ENCODE results near the gene DCAF8L2. TPM values are rescaled to one million over a fixed set of nuclear protein-coding genes. Genes with fewer than 3 reads are reported as not detected.
"Not testable (repeated sequence)": the region's sequence is repeated elsewhere in the genome, so short reads cannot be mapped to it uniquely, and the experiment has no call there.

The DCAF8L2 gene
- not detected for total RNA-seq

DNA sequence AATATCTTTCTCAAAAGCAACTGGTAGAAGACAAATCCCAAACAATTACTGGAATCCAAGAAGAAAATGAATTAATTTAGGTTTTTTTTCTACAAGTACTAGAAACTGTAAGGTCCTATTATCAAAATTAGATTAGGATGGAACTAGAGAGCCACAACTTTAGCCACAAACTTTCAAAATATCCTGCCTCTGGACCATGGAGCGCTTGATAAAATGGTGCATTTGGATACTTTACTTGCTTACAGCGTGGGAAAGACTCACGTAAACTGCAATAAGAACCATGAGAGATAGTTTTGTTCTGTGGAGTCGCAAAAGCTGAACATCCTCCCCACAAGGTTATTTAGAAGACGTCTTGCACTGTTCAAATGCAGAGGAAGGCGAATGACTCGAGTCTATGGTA, at the start of gene DCAF8L2:
Gene DCAF8L2, plus strand, starts transcription at position 301 of the 400 bp plus-strand sequence. CDS start 156,552 bp downstream, outside the sequence.
- Histone ChIP-seq H3K4me1 (ENCODE audit: control insufficient read depth in 1 of 2, low read depth in 2 of 2) (no peaks in the 10 kb centered on the region), H3K4me3 (no peak within 1 kb of the TSS), H3K9me3 (no peaks in the 10 kb centered on the region), H3K36me3 (no peaks in the 10 kb centered on the region), H3K27me3 (replicated peaks; ENCODE audit: insufficient read depth) (no peaks in the 10 kb centered on the region), H3K27ac (no peak within 1 kb of the TSS)
- TF ChIP-seq, protein P1, sequence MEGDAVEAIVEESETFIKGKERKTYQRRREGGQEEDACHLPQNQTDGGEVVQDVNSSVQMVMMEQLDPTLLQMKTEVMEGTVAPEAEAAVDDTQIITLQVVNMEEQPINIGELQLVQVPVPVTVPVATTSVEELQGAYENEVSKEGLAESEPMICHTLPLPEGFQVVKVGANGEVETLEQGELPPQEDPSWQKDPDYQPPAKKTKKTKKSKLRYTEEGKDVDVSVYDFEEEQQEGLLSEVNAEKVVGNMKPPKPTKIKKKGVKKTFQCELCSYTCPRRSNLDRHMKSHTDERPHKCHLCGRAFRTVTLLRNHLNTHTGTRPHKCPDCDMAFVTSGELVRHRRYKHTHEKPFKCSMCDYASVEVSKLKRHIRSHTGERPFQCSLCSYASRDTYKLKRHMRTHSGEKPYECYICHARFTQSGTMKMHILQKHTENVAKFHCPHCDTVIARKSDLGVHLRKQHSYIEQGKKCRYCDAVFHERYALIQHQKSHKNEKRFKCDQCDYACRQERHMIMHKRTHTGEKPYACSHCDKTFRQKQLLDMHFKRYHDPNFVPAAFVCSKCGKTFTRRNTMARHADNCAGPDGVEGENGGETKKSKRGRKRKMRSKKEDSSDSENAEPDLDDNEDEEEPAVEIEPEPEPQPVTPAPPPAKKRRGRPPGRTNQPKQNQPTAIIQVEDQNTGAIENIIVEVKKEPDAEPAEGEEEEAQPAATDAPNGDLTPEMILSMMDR (IDR thresholded peaks at IDR 0.05) = no peak
- ATAC-seq (ENCODE audit: insufficient number of reproducible peaks, low FRiP score, low read depth) = no peak
- DNase-seq (ENCODE audit: low spot score) = no peak

GRCh38 chrX:27541161-27541560, 49.0 kb upstream of the DCAF8L2 start:
- H3K27ac ChIP-seq; DNase-seq (ENCODE audit: low spot score); ATAC-seq (ENCODE audit: insufficient number of reproducible peaks, low FRiP score, low read depth); H3K9me3 ChIP-seq; H3K4me3 ChIP-seq; H3K27me3 ChIP-seq (replicated peaks; ENCODE audit: insufficient read depth); H3K4me1 ChIP-seq (ENCODE audit: control insufficient read depth in 1 of 2, low read depth in 2 of 2); H3K36me3 ChIP-seq: not testable (repeated sequence)

GRCh38 chrX:27548624-27549023, 41.5 kb upstream of the DCAF8L2 start:
- TF ChIP-seq, protein P1 (IDR thresholded peaks at IDR 0.05) = no peak
- no peaks in the 10 kb centered on the region for H3K27me3 ChIP-seq (replicated peaks; ENCODE audit: insufficient read depth)
- H3K9me3 ChIP-seq = no peaks in the 10 kb centered on the region
- DNase-seq (ENCODE audit: low spot score) = no peak
- H3K4me3 ChIP-seq = no peak overlapping the region
- no peak for ATAC-seq (ENCODE audit: insufficient number of reproducible peaks, low FRiP score, low read depth)
- H3K27ac ChIP-seq = no peak overlapping the region
- no peaks in the 10 kb centered on the region for H3K4me1 ChIP-seq (ENCODE audit: control insufficient read depth in 1 of 2, low read depth in 2 of 2)
- H3K36me3 ChIP-seq = no peaks in the 10 kb centered on the region

GRCh38 chrX:27549688-27550087, 40.5 kb upstream of the DCAF8L2 start:
- Histone ChIP-seq H3K4me1 (ENCODE audit: control insufficient read depth in 1 of 2, low read depth in 2 of 2) (no peaks in the 10 kb centered on the region), H3K27me3 (replicated peaks; ENCODE audit: insufficient read depth) (no peaks in the 10 kb centered on the region)
- no peak for ATAC-seq (ENCODE audit: insufficient number of reproducible peaks, low FRiP score, low read depth)

DNA sequence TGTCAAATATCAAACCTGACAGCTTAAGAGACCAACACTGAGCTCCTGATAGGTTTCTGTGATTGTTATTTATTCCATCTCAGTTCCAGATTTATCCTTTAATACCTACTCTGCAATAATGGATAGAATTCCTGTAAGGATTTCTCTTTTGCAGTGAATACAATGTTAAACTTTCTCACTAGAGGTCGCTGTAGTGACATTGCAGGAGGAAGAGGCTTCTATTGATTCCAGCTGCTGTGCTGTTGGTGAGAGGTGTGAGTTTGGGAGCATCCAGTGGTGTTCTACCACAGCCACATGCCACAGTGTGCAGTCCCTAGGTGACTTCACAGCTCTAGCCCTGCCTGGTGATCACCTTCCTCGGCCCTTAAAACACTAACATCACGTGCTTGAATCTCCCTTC, 34.6 kb upstream of the DCAF8L2 start:
- H3K4me1 ChIP-seq (ENCODE audit: control insufficient read depth in 1 of 2, low read depth in 2 of 2) = no peaks in the 10 kb centered on the region
- TF ChIP-seq, protein P1 (IDR thresholded peaks at IDR 0.05) = no peak
- DNase-seq (ENCODE audit: low spot score) (no peak), ATAC-seq (ENCODE audit: insufficient number of reproducible peaks, low FRiP score, low read depth) (no peak)
- H3K9me3 ChIP-seq = no peaks in the 10 kb centered on the region
- H3K36me3 ChIP-seq = no peaks in the 10 kb centered on the region
- H3K4me3 ChIP-seq = no peak overlapping the region
- no peak overlapping the region for H3K27ac ChIP-seq
- no peaks in the 10 kb centered on the region for H3K27me3 ChIP-seq (replicated peaks; ENCODE audit: insufficient read depth)

More at GRCh38 chrX:27549688-27550087, 40.5 kb upstream of the DCAF8L2 start:
- TF ChIP-seq, protein P1 (IDR thresholded peaks at IDR 0.05) = no peak
- Histone ChIP-seq H3K36me3 (no peaks in the 10 kb centered on the region), H3K4me3 (no peak overlapping the region), H3K27ac (no peak overlapping the region), H3K9me3 (no peaks in the 10 kb centered on the region)
- DNase-seq (ENCODE audit: low spot score) = no peak

DNA sequence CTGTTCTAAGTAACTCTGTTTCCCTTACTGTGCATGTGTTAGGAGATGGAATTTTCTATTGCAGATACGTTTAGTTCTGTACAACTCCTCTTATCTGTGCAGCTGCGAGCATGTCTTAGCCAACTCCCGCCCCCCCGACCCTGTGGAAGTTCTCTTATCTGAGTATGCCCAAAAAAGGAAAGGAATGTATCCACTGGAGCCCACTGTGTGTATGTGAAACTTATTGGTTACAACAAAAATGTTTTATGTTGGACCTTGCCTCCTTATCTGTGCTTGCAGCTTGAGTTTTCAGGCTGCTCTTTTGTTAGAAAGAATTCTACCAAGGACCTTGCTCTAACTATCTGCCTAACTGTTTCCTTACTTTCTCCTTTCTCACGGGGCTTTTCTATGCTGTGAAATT, 24.2 kb upstream of the DCAF8L2 start:
- DNase-seq (ENCODE audit: low spot score) (no peak), ATAC-seq (ENCODE audit: insufficient number of reproducible peaks, low FRiP score, low read depth) (no peak)
- Histone ChIP-seq H3K27ac (no peak overlapping the region), H3K4me1 (ENCODE audit: control insufficient read depth in 1 of 2, low read depth in 2 of 2) (no peaks in the 10 kb centered on the region), H3K36me3 (no peaks in the 10 kb centered on the region), H3K4me3 (no peak overlapping the region), H3K27me3 (replicated peaks; ENCODE audit: insufficient read depth) (no peaks in the 10 kb centered on the region), H3K9me3 (no peaks in the 10 kb centered on the region)
- TF ChIP-seq, protein P1 (IDR thresholded peaks at IDR 0.05) = no peak
